ENCODE results near the gene HMG20B.
A peak's percentile ranks its signal among the peaks of the same experiment; 100 is the strongest.
"Not testable (repeated sequence)": the region's sequence is repeated elsewhere in the genome, so short reads cannot be mapped to it uniquely, and the experiment has no call there.

The HMG20B gene

GRCh38 chr19:3584036-3584802 is 11.5 kb downstream of the HMG20B start:
- DNase-seq (ENCODE audit: low read depth in 2 of 2), result not testable (repeated sequence)

- no peak for DNase-seq (ENCODE audit: low read depth in 2 of 2)
Observed at GRCh38 chr19:3585301-3586126, 12.8 kb downstream of the HMG20B start, which contains the start of gene GIPC3. Gene GIPC3, plus strand, starts transcription at chr19:3585478. Its CDS starts 120 bp downstream, at chr19:3585598.

- DNase-seq (ENCODE audit: low read depth in 2 of 2), result no peak
Observed at GRCh38 chr19:3586127-3586626, 13.4 kb downstream of the HMG20B start.

GRCh38 chr19:3586707-3587346 is 14.1 kb downstream of the HMG20B start:
- DNase-seq (ENCODE audit: low read depth in 2 of 2), result no peak

- no peak for DNase-seq (ENCODE audit: low read depth in 2 of 2)
Observed at GRCh38 chr19:3589439-3589838, 16.7 kb downstream of the HMG20B start.

GRCh38 chr19:3589949-3590348 is 17.2 kb downstream of the HMG20B start:
- DNase-seq (ENCODE audit: low read depth in 2 of 2), result no peak

GRCh38 chr19:3590991-3591659 is 18.4 kb downstream of the HMG20B start:
- DNase-seq (ENCODE audit: low read depth in 2 of 2), result no peak

GRCh38 chr19:3591876-3592613 is 19.3 kb downstream of the HMG20B start:
- no peak for DNase-seq (ENCODE audit: low read depth in 2 of 2)

GRCh38 chr19:3593156-3593555 is 20.4 kb downstream of the HMG20B start:
- DNase-seq (ENCODE audit: low read depth in 2 of 2), result no peak

GRCh38 chr19:3595521-3596061 is 22.8 kb downstream of the HMG20B start:
- no peak for DNase-seq (ENCODE audit: low read depth in 2 of 2)

- no peak for DNase-seq (ENCODE audit: low read depth in 2 of 2)
Observed at GRCh38 chr19:3599776-3600187, 27.0 kb downstream of the HMG20B start.

GRCh38 chr19:3601021-3601420 is 28.3 kb downstream of the HMG20B start:
- DNase-seq (ENCODE audit: low read depth in 2 of 2), result no peak

GRCh38 chr19:3603121-3603811 is 30.5 kb downstream of the HMG20B start:
- no peak for DNase-seq (ENCODE audit: low read depth in 2 of 2)

- DNase-seq (ENCODE audit: low read depth in 2 of 2), result no peak
Observed at GRCh38 chr19:3604227-3604986, 31.7 kb downstream of the HMG20B start.

GRCh38 chr19:3604987-3605343 is 32.2 kb downstream of the HMG20B start:
- DNase-seq (ENCODE audit: low read depth in 2 of 2), result no peak

- no peak for DNase-seq (ENCODE audit: low read depth in 2 of 2)
Observed at GRCh38 chr19:3605361-3605760, 32.6 kb downstream of the HMG20B start.

GRCh38 chr19:3605770-3606169 is 33.0 kb downstream of the HMG20B start:
- no peak for DNase-seq (ENCODE audit: low read depth in 2 of 2)

- no peak for DNase-seq (ENCODE audit: low read depth in 2 of 2)
Observed at GRCh38 chr19:3606174-3606689, 33.5 kb downstream of the HMG20B start.

- peak in 1 of 2 experiments; percentile 20 for DNase-seq (ENCODE audit: low read depth in 2 of 2)
Observed at GRCh38 chr19:3606690-3607289, 34.0 kb downstream of the HMG20B start, which contains the start of gene TBXA2R. Gene TBXA2R, minus strand, starts transcription at chr19:3606875. Its CDS starts 6,241 bp downstream, at chr19:3600634.
